ENCODE results near the gene TREM2.

TREM2 gene

DNA sequence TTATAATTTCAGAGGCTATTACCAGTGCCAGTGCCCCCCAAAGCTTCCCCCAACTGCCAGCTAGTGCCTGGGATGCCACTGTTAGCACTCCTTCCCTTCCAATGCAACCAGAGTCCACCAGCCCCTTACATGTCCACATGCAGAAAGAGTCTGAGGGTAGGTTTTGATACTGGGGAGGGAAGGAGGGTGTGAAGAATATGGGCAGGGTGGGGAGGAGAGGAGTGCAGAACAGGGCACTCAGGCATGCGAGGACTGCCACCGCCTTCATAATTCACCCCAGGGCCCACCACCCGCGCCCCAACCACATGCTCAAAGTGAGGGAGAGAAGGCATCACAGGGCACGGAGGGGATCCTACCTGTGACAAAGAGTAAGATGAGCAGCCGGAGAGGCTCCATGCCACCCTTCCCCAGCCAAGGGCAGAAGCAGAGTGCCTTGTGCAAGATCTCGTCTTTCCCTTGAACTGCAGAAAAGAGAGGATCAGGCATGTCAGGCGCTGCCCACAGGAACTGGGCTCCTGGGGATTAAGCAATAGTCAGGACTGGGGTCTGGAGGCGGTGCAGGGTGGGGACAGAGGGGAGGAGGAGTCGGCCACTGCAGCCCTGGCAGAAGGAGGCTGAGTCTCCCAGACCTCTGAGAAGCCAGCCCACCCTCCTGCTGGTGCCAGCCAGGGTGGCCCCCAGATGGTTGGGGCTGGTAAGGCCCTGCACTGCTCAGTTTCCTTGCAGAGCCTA, at the start of gene TREM2:
Gene TREM2, minus strand, starts transcription at position 430 of the 732 bp plus-strand sequence. Its CDS starts 34 bp downstream, at position 396.
- H3K9me3 ChIP-seq (ENCODE audit: control insufficient read depth, insufficient read depth, low read length), result no peaks in the 10 kb centered on the region
- H4K20me1 ChIP-seq (ENCODE audit: control insufficient read depth, insufficient read depth, low read depth, low read length), result no peaks in the 10 kb centered on the region
- no peaks in the 10 kb centered on the region for H3F3A ChIP-seq (ENCODE audit: control insufficient read depth, insufficient read depth)
- no peak within 1 kb of the TSS for H3K4me3 ChIP-seq (ENCODE audit: low read length)
- H3K4me2 ChIP-seq (ENCODE audit: low read length), result no peak within 1 kb of the TSS
- H3K4me1 ChIP-seq (ENCODE audit: control insufficient read depth, low read length), result peaks cover 8% of the 10 kb centered on the region
- H3K9me2 ChIP-seq (replicated peaks; ENCODE audit: control insufficient read depth, low read length), result no peaks in the 10 kb centered on the region
- H3K36me3 ChIP-seq (ENCODE audit: control insufficient read depth, low read length), result no peaks in the 10 kb centered on the region
- H3K27ac ChIP-seq (ENCODE audit: low read depth, low read length), result no peak within 1 kb of the TSS
- TF ChIP-seq EZH2phosphoT487 (IDR thresholded peaks at IDR 0.05; ENCODE audit: borderline replicate concordance, low read length), result no peak
- TF ChIP-seq, protein P1, sequence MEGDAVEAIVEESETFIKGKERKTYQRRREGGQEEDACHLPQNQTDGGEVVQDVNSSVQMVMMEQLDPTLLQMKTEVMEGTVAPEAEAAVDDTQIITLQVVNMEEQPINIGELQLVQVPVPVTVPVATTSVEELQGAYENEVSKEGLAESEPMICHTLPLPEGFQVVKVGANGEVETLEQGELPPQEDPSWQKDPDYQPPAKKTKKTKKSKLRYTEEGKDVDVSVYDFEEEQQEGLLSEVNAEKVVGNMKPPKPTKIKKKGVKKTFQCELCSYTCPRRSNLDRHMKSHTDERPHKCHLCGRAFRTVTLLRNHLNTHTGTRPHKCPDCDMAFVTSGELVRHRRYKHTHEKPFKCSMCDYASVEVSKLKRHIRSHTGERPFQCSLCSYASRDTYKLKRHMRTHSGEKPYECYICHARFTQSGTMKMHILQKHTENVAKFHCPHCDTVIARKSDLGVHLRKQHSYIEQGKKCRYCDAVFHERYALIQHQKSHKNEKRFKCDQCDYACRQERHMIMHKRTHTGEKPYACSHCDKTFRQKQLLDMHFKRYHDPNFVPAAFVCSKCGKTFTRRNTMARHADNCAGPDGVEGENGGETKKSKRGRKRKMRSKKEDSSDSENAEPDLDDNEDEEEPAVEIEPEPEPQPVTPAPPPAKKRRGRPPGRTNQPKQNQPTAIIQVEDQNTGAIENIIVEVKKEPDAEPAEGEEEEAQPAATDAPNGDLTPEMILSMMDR (IDR thresholded peaks at IDR 0.05; ENCODE audit: low read depth, low read length, poor library complexity, severe bottlenecking), result no peak
- H3K27me3 ChIP-seq (ENCODE audit: control insufficient read depth, low read length), result peaks cover 11% of the 10 kb centered on the region; the same call in 1 of the 2 replicates
- no peaks in the 10 kb centered on the region for H3K79me2 ChIP-seq (ENCODE audit: control insufficient read depth, low read length)

DNA sequence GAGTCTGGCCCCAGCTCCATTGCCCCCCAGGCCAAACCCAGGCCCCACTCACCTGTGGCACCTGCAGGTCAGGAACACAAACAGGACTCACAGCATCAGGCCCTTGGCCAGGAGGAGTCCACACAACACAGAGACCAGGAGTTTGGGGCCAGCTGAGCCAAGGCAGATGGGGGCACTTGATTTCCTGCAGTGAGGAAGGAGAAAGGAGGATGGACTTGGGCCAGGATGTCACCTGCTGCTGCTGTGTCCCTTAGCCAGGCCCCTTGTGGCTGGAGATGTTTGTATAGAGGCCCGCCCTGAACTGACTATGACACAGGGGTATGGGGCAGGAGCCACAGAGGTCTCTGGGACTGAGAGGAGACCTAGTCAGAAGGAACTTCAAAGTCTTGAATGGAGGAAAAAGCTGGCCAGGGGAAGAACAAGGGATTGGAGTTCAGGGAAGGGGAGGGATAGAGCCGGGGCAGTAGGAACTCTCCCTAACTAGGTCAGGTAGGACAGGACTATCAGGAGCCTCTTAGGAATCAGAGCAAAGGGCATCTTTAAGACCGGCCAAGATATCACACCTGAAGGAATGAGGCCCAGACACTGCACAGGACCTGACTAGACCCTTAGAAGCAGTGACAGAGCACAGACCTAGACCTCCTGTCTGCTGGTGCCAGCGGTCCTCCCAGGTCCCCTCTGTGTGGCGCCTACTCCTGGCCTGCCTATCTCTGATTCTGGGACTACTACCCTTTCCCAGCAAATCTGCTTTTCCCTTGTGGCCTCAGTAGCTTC, 46.8 kb upstream of the TREM2 start:
- Histone ChIP-seq H3K4me3 (ENCODE audit: low read length) (no peak overlapping the region), H3K27ac (ENCODE audit: low read depth, low read length) (no peak overlapping the region), H3K36me3 (ENCODE audit: control insufficient read depth, low read length) (no peaks in the 10 kb centered on the region), H3F3A (ENCODE audit: control insufficient read depth, insufficient read depth) (no peaks in the 10 kb centered on the region), H3K9me2 (replicated peaks; ENCODE audit: control insufficient read depth, low read length) (no peaks in the 10 kb centered on the region), H3K4me2 (ENCODE audit: low read length) (no peak overlapping the region), H3K79me2 (ENCODE audit: control insufficient read depth, low read length) (no peaks in the 10 kb centered on the region), H3K9me3 (ENCODE audit: control insufficient read depth, insufficient read depth, low read length) (peaks cover 3% of the 10 kb centered on the region), H3K27me3 (ENCODE audit: control insufficient read depth, low read length) (no peaks in the 10 kb centered on the region), H3K4me1 (ENCODE audit: control insufficient read depth, low read length) (peaks cover 18% of the 10 kb centered on the region), H4K20me1 (ENCODE audit: control insufficient read depth, insufficient read depth, low read depth, low read length) (no peaks in the 10 kb centered on the region)
- TF ChIP-seq, protein P1 (IDR thresholded peaks at IDR 0.05; ENCODE audit: low read depth, low read length, poor library complexity, severe bottlenecking), result no peak
- no peak for TF ChIP-seq EZH2phosphoT487 (IDR thresholded peaks at IDR 0.05; ENCODE audit: borderline replicate concordance, low read length)

DNA sequence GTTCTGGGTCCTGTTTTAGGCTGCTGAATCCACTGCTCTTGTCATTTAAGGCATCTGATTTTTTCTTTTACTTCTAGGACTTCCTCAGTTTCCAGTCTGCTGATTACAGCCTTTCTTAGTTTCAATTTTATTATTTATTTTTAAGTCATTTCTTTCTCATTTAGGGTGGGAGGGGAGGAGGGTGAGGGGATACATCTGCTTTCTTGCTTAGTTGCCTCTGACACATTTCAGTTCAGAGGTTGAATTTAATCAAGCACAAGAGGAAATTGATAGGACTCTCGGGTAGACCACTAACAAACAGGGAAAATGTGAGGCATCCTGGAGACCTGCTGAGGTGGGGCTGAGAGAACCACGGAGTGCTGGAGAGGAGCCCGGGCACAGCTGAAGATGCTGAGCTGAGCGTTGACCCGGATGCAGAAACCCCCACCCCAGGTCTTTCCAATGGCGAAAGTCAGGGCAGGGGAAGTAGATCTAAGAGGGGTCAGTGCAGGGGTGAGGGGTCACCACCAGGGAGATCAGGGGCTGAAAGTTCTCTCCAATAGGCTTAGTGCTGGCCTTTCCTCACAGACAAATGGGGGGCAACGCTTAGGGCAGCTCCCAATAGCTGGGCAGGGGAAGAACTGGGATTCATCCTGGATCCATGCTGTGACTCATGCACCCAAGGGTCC, 45.7 kb upstream of the TREM2 start:
- Histone ChIP-seq H3K36me3 (ENCODE audit: control insufficient read depth, low read length) (no peaks in the 10 kb centered on the region), H3F3A (ENCODE audit: control insufficient read depth, insufficient read depth) (no peaks in the 10 kb centered on the region), H3K4me2 (ENCODE audit: low read length) (peak overlapping the region; percentile 54), H3K9me2 (replicated peaks; ENCODE audit: control insufficient read depth, low read length) (no peaks in the 10 kb centered on the region), H3K4me1 (ENCODE audit: control insufficient read depth, low read length) (peaks cover 18% of the 10 kb centered on the region), H3K9me3 (ENCODE audit: control insufficient read depth, insufficient read depth, low read length) (no peaks in the 10 kb centered on the region), H3K79me2 (ENCODE audit: control insufficient read depth, low read length) (no peaks in the 10 kb centered on the region), H3K27me3 (ENCODE audit: control insufficient read depth, low read length) (no peaks in the 10 kb centered on the region), H3K27ac (ENCODE audit: low read depth, low read length) (peak overlapping the region; percentile 24), H3K4me3 (ENCODE audit: low read length) (peak overlapping the region; percentile 37; the same call in 1 of the 2 replicates), H4K20me1 (ENCODE audit: control insufficient read depth, insufficient read depth, low read depth, low read length) (no peaks in the 10 kb centered on the region)
- TF ChIP-seq, protein P1 (IDR thresholded peaks at IDR 0.05; ENCODE audit: low read depth, low read length, poor library complexity, severe bottlenecking), result no peak
- TF ChIP-seq EZH2phosphoT487 (IDR thresholded peaks at IDR 0.05; ENCODE audit: borderline replicate concordance, low read length), result no peak
